SK-N-SH (cell line): ENCODE data around the gene TELO2. TPM values are rescaled to one million over a fixed set of nuclear protein-coding genes. Genes with fewer than 3 reads are reported as not detected.

Experiments
- CTCF ChIA-PET: fragments of 300-600, 350-600 bp; formaldehyde crosslinking; extraction: SDS; loops from one replicate; lab custom pipeline; 2021; lab: Yijun Ruan, JAX
- POLR2A ChIA-PET: fragments of 350-600 bp; sonication (Branson Sonifier 250); formaldehyde crosslinking; extraction: SDS; loops from one replicate; lab custom pipeline; 2020; ENCODE audit warnings: antibody characterized with exemption, inconsistent platforms; lab: Yijun Ruan, JAX
- DNase-seq: peaks from one replicate; pipeline ENCODE4 v3.0.0; 2012
- H2AFZ ChIP-seq: fragments of 200-600 bp; sonication (generic); 2 replicates; pipeline ENCODE4 v1.8.1; 2016; ENCODE audit warnings: antibody characterized with exemption, mild to moderate bottlenecking, low read depth
- H3F3A ChIP-seq: fragments of 200-600 bp; sonication (generic); replicated peaks from 2 replicates; pipeline ENCODE3; 2016; ENCODE audit warnings: antibody characterized with exemption, mild to moderate bottlenecking; ENCODE audit not compliant: insufficient read depth
- H3K27ac ChIP-seq, 2 experiments: fragments of 200-500 bp in 1 of 2; fragments of 200-600 bp in 1 of 2; sonication (Bioruptor generic) in 1 of 2; sonication (generic), shearing (Covaris generic) in 1 of 2; 2 replicates each; pipeline versions ENCODE4 v1.5.1 to v1.6.1; 2014 to 2016; ENCODE audit warnings: low read depth in 2 of 2, inconsistent platforms in 1 of 2, low read length in 1 of 2, mild to moderate bottlenecking in 1 of 2, mixed read lengths in 1 of 2
- H3K27me3 ChIP-seq: fragments of 200-600 bp; sonication (generic), shearing (Covaris generic); 2 replicates; pipeline ENCODE4 v1.6.1; 2016; ENCODE audit warnings: mixed run types; ENCODE audit not compliant: insufficient read depth
- H3K36me3 ChIP-seq, 2 experiments: fragments of 200-500 bp in 1 of 2; fragments of 200-600 bp in 1 of 2; sonication (Bioruptor generic) in 1 of 2; sonication (generic) in 1 of 2; replicated peaks in 1 of 2; 2 replicates each; pipeline versions ENCODE3 to v1.5.1; 2014 to 2016; ENCODE audit warnings: low read length in 1 of 2, mild to moderate bottlenecking in 1 of 2; ENCODE audit not compliant: insufficient read depth in 2 of 2, control insufficient read depth in 1 of 2
- H3K4me1 ChIP-seq, 2 experiments: fragments of 200-500 bp in 1 of 2; fragments of 200-600 bp in 1 of 2; sonication (Bioruptor generic) in 1 of 2; sonication (generic), shearing (Covaris generic) in 1 of 2; 2 replicates each; pipeline versions ENCODE4 v1.5.1 to v1.6.1; 2014 to 2016; ENCODE audit warnings: low read depth in 1 of 2, low read length in 1 of 2, mixed run types in 1 of 2; ENCODE audit not compliant: insufficient read depth in 2 of 2, control insufficient read depth in 1 of 2
- H3K4me2 ChIP-seq: fragments of 200-600 bp; sonication (generic), shearing (Covaris generic); 2 replicates; pipeline ENCODE4 v1.6.1; 2017; ENCODE audit warnings: mixed run types
- H3K4me3 ChIP-seq, 2 experiments: fragments of 200-500 bp in 1 of 2; fragments of 200-600 bp in 1 of 2; sonication (Bioruptor generic) in 1 of 2; sonication (generic), shearing (Covaris generic) in 1 of 2; 2 replicates each; pipeline versions ENCODE4 v1.5.1 to v1.8.1; 2014 to 2016; ENCODE audit warnings: low read depth in 2 of 2, inconsistent platforms in 1 of 2, low read length in 1 of 2, mild to moderate bottlenecking in 1 of 2, mixed read lengths in 1 of 2, moderate library complexity in 1 of 2
- H3K79me2 ChIP-seq: fragments of 200-600 bp; sonication (generic); 2 replicates; pipeline ENCODE4 v1.8.1; 2017; ENCODE audit warnings: mild to moderate bottlenecking; ENCODE audit not compliant: insufficient read depth
- H3K9ac ChIP-seq: fragments of 200-600 bp; sonication (generic); 2 replicates; pipeline ENCODE4 v1.6.1; 2017; ENCODE audit warnings: mixed run types
- H3K9me2 ChIP-seq: fragments of 200-600 bp; sonication (generic); 2 replicates; pipeline ENCODE4 v1.6.1; 2017; ENCODE audit warnings: mixed run types
- H3K9me3 ChIP-seq: fragments of 200-600 bp; sonication (generic); 2 replicates; pipeline ENCODE4 v1.6.1; 2017; ENCODE audit warnings: mixed run types, mild to moderate bottlenecking, moderate library complexity
- H4K20me1 ChIP-seq: fragments of 200-600 bp; sonication (generic); 2 replicates; pipeline ENCODE4 v1.6.1; 2017; ENCODE audit warnings: mild to moderate bottlenecking, mixed run types; ENCODE audit not compliant: insufficient read depth
- CTCF ChIP-seq: fragments of 200-600 bp; sonication (generic); IDR thresholded peaks from 2 replicates; pipeline ENCODE4 v1.6.1; 2017; ENCODE audit warnings: antibody characterized with exemption, mild to moderate bottlenecking, moderate library complexity
- ELF1 ChIP-seq: IDR thresholded peaks from 2 replicates; pipeline ENCODE4 v1.4.0; 2012
- FOXM1 ChIP-seq: IDR thresholded peaks from 2 replicates; pipeline ENCODE4 v1.4.0; 2012; ENCODE audit warnings: low read depth, mild to moderate bottlenecking
- NFIC ChIP-seq: IDR thresholded peaks from 2 replicates; pipeline ENCODE4 v1.4.0; 2012; ENCODE audit warnings: borderline replicate concordance
- NRF1 ChIP-seq: IDR thresholded peaks from 2 replicates; pipeline ENCODE4 v1.6.1; 2012; ENCODE audit warnings: low read depth, mild to moderate bottlenecking, low read length
- PBX3 ChIP-seq: IDR thresholded peaks from 2 replicates; pipeline ENCODE4; 2012
- POLR2AphosphoS5 ChIP-seq: IDR thresholded peaks from 2 replicates; pipeline ENCODE4 v1.6.1; 2012; ENCODE audit warnings: low read depth, low read length
- RAD21 ChIP-seq: IDR thresholded peaks from 2 replicates; pipeline ENCODE4 v1.6.1; 2012; ENCODE audit warnings: mild to moderate bottlenecking, low read length
- RCOR1 ChIP-seq: fragments of 150-350 bp; IDR thresholded peaks from 2 replicates; pipeline ENCODE4 v1.6.1; 2017; ENCODE audit warnings: antibody characterized with exemption, low read length
- REST ChIP-seq: IDR thresholded peaks from 2 replicates; pipeline ENCODE4 v1.6.1; 2012; ENCODE audit warnings: mild to moderate bottlenecking, low read depth, low read length, moderate library complexity
- RFX5 ChIP-seq: IDR thresholded peaks from 2 replicates; pipeline ENCODE4 v1.6.1; 2012; ENCODE audit warnings: mild to moderate bottlenecking, improper control_type of control experiment, low read length
- RXRA ChIP-seq: IDR thresholded peaks from 2 replicates; pipeline ENCODE4 v1.4.0; 2012; ENCODE audit warnings: low read depth, mild to moderate bottlenecking, borderline replicate concordance
- SIN3A ChIP-seq: IDR thresholded peaks from 2 replicates; pipeline ENCODE4 v1.6.1; 2012; ENCODE audit warnings: low read depth, mild to moderate bottlenecking, low read length, moderate library complexity, borderline replicate concordance
- TAF1 ChIP-seq: IDR thresholded peaks from 2 replicates; pipeline ENCODE4 v1.6.1; 2012; ENCODE audit warnings: low read depth, mild to moderate bottlenecking, low read length, moderate library complexity, borderline replicate concordance
- TCF12 ChIP-seq: IDR thresholded peaks from 2 replicates; pipeline ENCODE4 v1.4.0; 2012
- USF2 ChIP-seq: fragments of 150-350 bp; IDR thresholded peaks from 2 replicates; pipeline ENCODE4 v1.6.1; 2017; ENCODE audit warnings: antibody characterized with exemption, low read length, low read depth, borderline replicate concordance
- ZBTB33 ChIP-seq: IDR thresholded peaks from 2 replicates; pipeline ENCODE4 v1.4.0; 2012; ENCODE audit warnings: low read depth, borderline replicate concordance
- WGBS: methylation state at CpG from one replicate; pipeline ENCODE4 v1.1.6; 2017; ENCODE audit warnings: low lambda C conversion rate; 5-methylcytosine and 5-hydroxymethylcytosine counted together
- polyA plus RNA-seq, 3 experiments: library from polyadenylated mRNA; depleted of rRNA; stranded (reverse); fragments of >200 nt; gene quantifications; 2 replicates each; pipeline ENCODE4 v1.2.3, GENCODE V29; 2012

The TELO2 gene
- polyA plus RNA-seq, 1 of the 3 experiments (the other 2 are of a cell fraction): 24.2 TPM

- H3K4me2 ChIP-seq: no peak overlapping the region
- H3K4me3 ChIP-seq: no peak overlapping the region
- no peaks in the 10 kb centered on the region for H3K4me1 ChIP-seq
- no peaks in the 10 kb centered on the region for H3K9me3 ChIP-seq
- 88% methylated on average over 9 of the region's 17 CpGs for WGBS
- CTCF ChIA-PET: interaction anchor here (0.7 kb wide), 1 partner anchor 186 kb away, joined by 3 read pairs; the partner anchor contains the start of gene MAPK8IP3
- H3K79me2 ChIP-seq: no peaks in the 10 kb centered on the region
- no peak overlapping the region for H2AFZ ChIP-seq
- no peaks in the 10 kb centered on the region for H3K27me3 ChIP-seq
- H3K36me3 ChIP-seq: peaks cover 0 to 3% of the 10 kb centered on the region in 2 experiments
- H3K27ac ChIP-seq: no peak overlapping the region
- no peaks in the 10 kb centered on the region for H3F3A ChIP-seq
- no peaks in the 10 kb centered on the region for H4K20me1 ChIP-seq
- POLR2A ChIA-PET: no interaction called here
- TF ChIP-seq CTCF (no peak), NRF1 (no peak), REST (no peak), TAF1 (no peak)
- TF ChIP-seq, all 33 proteins: peak for 0
- H3K9me2 ChIP-seq: no peaks in the 10 kb centered on the region
- DNase-seq: no peak
- H3K9ac ChIP-seq: no peak overlapping the region
Observed at GRCh38 chr16:1519831-1520230, 26.7 kb downstream of the TELO2 start.

- H3K9me3 ChIP-seq: no peaks in the 10 kb centered on the region
- POLR2A ChIA-PET: no interaction called here
- H2AFZ ChIP-seq: no peak overlapping the region
- DNase-seq: no peak
- H3K79me2 ChIP-seq: no peaks in the 10 kb centered on the region
- H3F3A ChIP-seq: no peaks in the 10 kb centered on the region
- H3K27ac ChIP-seq: no peak overlapping the region
- no peaks in the 10 kb centered on the region for H4K20me1 ChIP-seq
- no peaks in the 10 kb centered on the region for H3K27me3 ChIP-seq
- H3K9me2 ChIP-seq: no peaks in the 10 kb centered on the region
- no peak overlapping the region for H3K4me3 ChIP-seq
- H3K9ac ChIP-seq: no peak overlapping the region
- H3K36me3 ChIP-seq: peaks cover 0 to 3% of the 10 kb centered on the region in 2 experiments
- CTCF ChIA-PET: interaction anchor here (0.7 kb wide), 1 partner anchor 185 kb away, joined by 3 read pairs; the partner anchor contains the start of gene MAPK8IP3
- no peaks in the 10 kb centered on the region for H3K4me1 ChIP-seq
- 93% methylated on average over 18 of the region's 19 CpGs for WGBS
- H3K4me2 ChIP-seq: no peak overlapping the region
- no peak for TF ChIP-seq NFIC
- TF ChIP-seq RAD21: no peak
- TF ChIP-seq ELF1: no peak
- no peak for TF ChIP-seq PBX3
- no peak for TF ChIP-seq RFX5
- no peak for TF ChIP-seq RCOR1
- no peak for TF ChIP-seq RXRA
- no peak for TF ChIP-seq USF2
- no peak for TF ChIP-seq ZBTB33
- TF ChIP-seq POLR2AphosphoS5: no peak
- TF ChIP-seq FOXM1: no peak
- TF ChIP-seq TCF12: no peak
- TF ChIP-seq SIN3A: no peak
Observed at GRCh38 chr16:1520461-1520860, 27.3 kb downstream of the TELO2 start.
